ENCODE measurements around the gene OTOP3. TPM values are rescaled to one million over a fixed set of nuclear protein-coding genes. Genes with fewer than 3 reads are reported as not detected.

OTOP3 gene
- total RNA-seq, 1 donor from 2014 or later = not detected

- no peak overlapping the region for H3K4me3 ChIP-seq (ENCODE audit: low read depth, low read length)
- DNase-seq (ENCODE audit: low read depth) = no peak
- TF ChIP-seq CTCF (conservative IDR thresholded peaks at IDR 0.05; ENCODE audit: low read depth, low read length) = no peak
These were observed 19.1 kb downstream of the OTOP3 start for GRCh38 chr17:74954665-74955421.

DNA sequence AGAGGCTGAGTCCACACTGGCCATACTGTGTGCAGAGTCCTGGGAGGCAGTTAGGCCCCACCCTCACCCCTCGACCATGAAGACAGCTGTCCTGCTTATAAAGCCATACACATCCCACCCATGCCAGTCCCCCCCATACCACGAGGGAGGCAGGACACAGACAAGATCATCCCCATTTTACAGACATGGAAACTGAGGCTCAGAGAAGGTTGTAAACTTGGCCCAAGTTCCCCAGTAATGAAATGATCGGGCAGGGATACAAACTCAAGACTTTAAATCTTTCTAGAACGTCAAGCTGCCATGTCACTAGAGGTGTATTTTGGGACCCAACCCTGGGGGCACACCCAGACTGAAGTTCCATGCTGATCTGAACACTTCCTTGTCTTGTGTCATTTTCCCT, 20.4 kb downstream of the OTOP3 start:
- DNase-seq (ENCODE audit: low read depth) = no peak
- no peak for TF ChIP-seq CTCF (conservative IDR thresholded peaks at IDR 0.05; ENCODE audit: low read depth, low read length)

GRCh38 chr17:74957935-74958740, 22.4 kb downstream of the OTOP3 start:
- no peak for DNase-seq (ENCODE audit: low read depth)
- H3K4me3 ChIP-seq (ENCODE audit: low read depth, low read length) = no peak overlapping the region
- TF ChIP-seq CTCF (conservative IDR thresholded peaks at IDR 0.05; ENCODE audit: low read depth, low read length) = peak; percentile 83

More for the DNA sequence above, 20.4 kb downstream of the OTOP3 start:
- no peak overlapping the region for H3K4me3 ChIP-seq (ENCODE audit: low read depth, low read length)

DNA sequence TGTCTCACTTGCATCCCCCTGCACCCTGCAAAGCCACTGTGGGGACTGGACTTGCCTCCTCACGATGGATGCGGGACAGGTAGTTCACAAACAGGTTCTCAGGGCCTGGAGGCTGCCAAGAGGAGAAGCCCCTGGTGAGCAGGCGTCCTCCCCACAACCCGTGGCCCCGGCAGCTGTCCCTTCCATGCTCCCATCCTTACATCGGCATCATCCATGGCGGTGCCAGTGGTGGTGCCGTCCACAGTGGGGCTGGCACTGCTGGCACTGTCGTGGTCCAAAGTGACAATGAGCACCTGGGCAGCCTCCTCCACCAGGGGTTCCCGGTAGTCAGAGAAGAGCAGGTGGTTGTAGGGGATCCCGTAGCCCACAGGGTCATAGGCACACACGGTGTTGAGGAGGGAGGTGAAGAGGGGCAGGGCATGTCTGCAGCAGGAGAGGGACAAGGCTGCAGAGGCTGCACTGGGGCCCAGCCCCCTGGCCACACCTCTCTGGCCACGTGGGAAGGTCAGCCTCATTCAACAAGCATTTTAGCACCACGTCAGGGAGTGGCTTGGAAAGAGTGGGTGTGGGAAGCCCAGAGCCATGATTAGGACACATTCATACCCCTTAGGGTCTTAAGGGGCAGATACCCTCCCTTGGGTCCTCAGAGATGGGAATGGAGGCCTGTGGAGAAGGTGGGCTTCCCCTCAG, 24.3 kb downstream of the OTOP3 start:
- no peak for TF ChIP-seq CTCF (conservative IDR thresholded peaks at IDR 0.05; ENCODE audit: low read depth, low read length)
- no peak overlapping the region for H3K4me3 ChIP-seq (ENCODE audit: low read depth, low read length)
- DNase-seq (ENCODE audit: low read depth) = no peak

- no peak overlapping the region for H3K4me3 ChIP-seq (ENCODE audit: low read depth, low read length)
- TF ChIP-seq CTCF (conservative IDR thresholded peaks at IDR 0.05; ENCODE audit: low read depth, low read length) = peak; percentile 49
- DNase-seq (ENCODE audit: low read depth) = no peak
These were observed 25.1 kb downstream of the OTOP3 start for GRCh38 chr17:74960570-74961342.

DNA sequence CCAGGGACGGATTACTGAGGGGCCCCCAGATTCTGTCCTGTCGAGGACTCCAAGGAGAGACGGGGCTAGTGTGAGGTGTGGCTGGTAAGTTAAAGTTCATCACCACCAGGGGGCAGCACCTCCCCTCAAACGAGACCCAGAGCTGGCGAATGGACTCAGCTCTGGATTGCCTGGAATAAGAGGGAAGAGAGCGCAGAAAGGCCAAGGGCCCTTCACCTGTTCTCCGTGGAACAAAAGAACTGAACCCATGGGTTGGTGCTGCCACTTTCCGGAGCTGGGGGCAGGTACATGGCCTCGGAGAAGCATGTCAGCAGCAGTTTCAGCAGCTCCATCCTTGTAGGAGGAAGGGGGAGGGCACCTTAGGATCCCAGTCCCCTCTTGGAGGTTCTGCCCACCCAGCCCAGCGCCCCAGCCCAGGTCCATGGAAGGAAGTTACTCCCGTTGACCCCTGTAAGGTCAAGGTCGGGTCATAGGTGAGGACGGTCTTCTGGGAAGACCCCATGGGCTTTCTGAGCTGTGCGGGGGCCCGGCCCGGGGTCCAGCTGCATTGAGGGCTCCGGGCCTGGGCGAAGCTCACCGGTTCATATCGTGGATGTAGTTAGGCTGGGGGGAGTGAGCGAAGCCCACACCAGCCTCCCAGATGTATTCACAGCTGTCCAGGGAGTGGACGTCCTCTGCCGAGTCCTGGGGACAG, 26.1 kb downstream of the OTOP3 start:
- DNase-seq (ENCODE audit: low read depth) = peak; percentile 19
- H3K4me3 ChIP-seq (ENCODE audit: low read depth, low read length) = no peak overlapping the region
- TF ChIP-seq CTCF (conservative IDR thresholded peaks at IDR 0.05; ENCODE audit: low read depth, low read length) = peak; percentile 69
